CD14-positive monocyte (primary cell): Measurements from ENCODE around the gene NR2C2AP. TPM values are rescaled to one million over a fixed set of nuclear protein-coding genes. Genes with fewer than 3 reads are reported as not detected.

Experiments
- DNase-seq, 3 donors: peaks; one replicate each; pipeline ENCODE4 v3.0.0-alpha.2; 2011 to 2022
- H2AFZ ChIP-seq: 2 replicates; pipeline ENCODE4 v1.6.0; 2012; ENCODE audit warnings: mild to moderate bottlenecking, low read depth, low read length, inconsistent platforms; ENCODE audit not compliant: insufficient read depth, poor library complexity, severe bottlenecking
- H3K27ac ChIP-seq, 2 donors: 1 replicate in 1 of 2; 2 replicates in 1 of 2; pipeline ENCODE4 v1.5.1; 2012 to 2013; ENCODE audit warnings: low read length in 2 of 2, control low read depth in 1 of 2, inconsistent platforms in 1 of 2, low read depth in 1 of 2, mild to moderate bottlenecking in 1 of 2
- H3K27me3 ChIP-seq, 2 donors: one replicate each; pipeline versions ENCODE4 v1.6.0 to v1.6.1; 2011 to 2013; ENCODE audit warnings: low read length in 2 of 2; ENCODE audit not compliant: control insufficient read depth in 2 of 2, insufficient read depth in 2 of 2
- H3K36me3 ChIP-seq, 2 donors: replicated peaks in 1 of 2; 1 replicate in 1 of 2; 2 replicates in 1 of 2; pipeline versions ENCODE4 v1.5.1 to v1.6.1; 2012 to 2013; ENCODE audit warnings: low read length in 2 of 2, control low read depth in 1 of 2, inconsistent platforms in 1 of 2, mild to moderate bottlenecking in 1 of 2; ENCODE audit not compliant: insufficient read depth in 2 of 2, control insufficient read depth in 1 of 2
- H3K4me1 ChIP-seq, 2 donors: 1 replicate in 1 of 2; 2 replicates in 1 of 2; pipeline versions ENCODE4 v1.5.1 to v1.6.1; 2012 to 2013; ENCODE audit warnings: low read length in 2 of 2, control low read depth in 1 of 2, inconsistent platforms in 1 of 2, mild to moderate bottlenecking in 1 of 2, moderate library complexity in 1 of 2; ENCODE audit not compliant: insufficient read depth in 2 of 2, control insufficient read depth in 1 of 2
- H3K4me2 ChIP-seq: replicated peaks from 2 replicates; pipeline ENCODE3; 2012; ENCODE audit warnings: low read length, moderate library complexity, mild to moderate bottlenecking; ENCODE audit not compliant: poor library complexity, severe bottlenecking; ENCODE audit errors: extremely low read depth
- H3K4me3 ChIP-seq, 3 experiments: fragments of 200-600 bp in 1 of 3; sonication (generic) in 1 of 3; replicated peaks in 1 of 3; 1 replicate in 2 of 3; 2 replicates in 1 of 3; pipeline ENCODE4 v1.5.1; 2011 to 2013; ENCODE audit warnings: low read length in 3 of 3, mild to moderate bottlenecking in 3 of 3, control low read depth in 2 of 3, low read depth in 2 of 3, inconsistent platforms in 1 of 3, moderate library complexity in 1 of 3
- H3K79me2 ChIP-seq: 2 replicates; pipeline ENCODE4 v1.6.0; 2012; ENCODE audit warnings: mild to moderate bottlenecking, control low read depth, inconsistent platforms, low read length, moderate library complexity; ENCODE audit not compliant: insufficient read depth
- H3K9ac ChIP-seq: 2 replicates; pipeline ENCODE4 v1.6.0; 2017; ENCODE audit warnings: low read length, mild to moderate bottlenecking; ENCODE audit not compliant: insufficient read depth, poor library complexity, severe bottlenecking
- H3K9me3 ChIP-seq, 2 donors: replicated peaks in 1 of 2; 1 replicate in 1 of 2; 2 replicates in 1 of 2; pipeline versions ENCODE4 v1.5.1 to v1.6.1; 2012 to 2013; ENCODE audit warnings: low read length in 2 of 2, control low read depth in 1 of 2; ENCODE audit not compliant: control insufficient read depth in 1 of 2, insufficient read depth in 1 of 2
- H4K20me1 ChIP-seq: 2 replicates; pipeline ENCODE4 v1.6.0; 2012; ENCODE audit warnings: mild to moderate bottlenecking, low read length, control low read depth, moderate library complexity; ENCODE audit not compliant: insufficient read depth
- H3K27ac Mint-ChIP-seq, 7 donors: one replicate each; pipeline ENCODE4 v1.8.0; 2020; ENCODE audit warnings: mild to moderate bottlenecking in 7 of 7, mixed read lengths in 7 of 7, moderate library complexity in 6 of 7, inconsistent platforms in 2 of 7
- H3K27me3 Mint-ChIP-seq, 3 donors: one replicate each; pipeline ENCODE4 v1.8.0; 2021 to 2022; ENCODE audit warnings: low read depth in 3 of 3, mild to moderate bottlenecking in 3 of 3, mixed read lengths in 3 of 3, moderate library complexity in 3 of 3, inconsistent platforms in 1 of 3
- H3K36me3 Mint-ChIP-seq, 2 donors: one replicate each; pipeline ENCODE4 v1.8.0; 2020; ENCODE audit warnings: mixed read lengths in 2 of 2, inconsistent platforms in 1 of 2, mild to moderate bottlenecking in 1 of 2
- H3K4me1 Mint-ChIP-seq: one replicate; pipeline ENCODE4 v1.8.0; 2020; ENCODE audit warnings: mild to moderate bottlenecking, mixed read lengths
- H3K4me3 Mint-ChIP-seq, 2 donors: one replicate each; pipeline ENCODE4 v1.8.0; 2020; ENCODE audit warnings: mild to moderate bottlenecking in 2 of 2, mixed read lengths in 2 of 2, moderate library complexity in 1 of 2
- H3K9me3 Mint-ChIP-seq, 7 donors: one replicate each; pipeline ENCODE4 v1.8.0; 2020 to 2022; ENCODE audit warnings: mixed read lengths in 7 of 7, mild to moderate bottlenecking in 6 of 7, moderate library complexity in 6 of 7, inconsistent platforms in 2 of 7
- WGBS: methylation state at CpG from one replicate; pipeline ENCODE4 v1.1.5; 2013; ENCODE audit warnings: missing lambda C conversion rate; ENCODE audit not compliant: insufficient coverage; 5-methylcytosine and 5-hydroxymethylcytosine counted together
- intact Hi-C, 2 donors: fragments of 100-400 bp; cut with micrococcal nuclease; formaldehyde crosslinking; loops; one replicate each; pipeline versions ENCODE4 v1.15.0 to v1.15.1; 2023
- polyA plus RNA-seq, 3 donors: library from polyadenylated mRNA; depleted of rRNA in 1 of 3; unstranded in 2 of 3; stranded (reverse) in 1 of 3; fragments of 300-500 nt in 2 of 3; fragments of >200 nt in 1 of 3; fragmentation: Illumina TruSeq in 2 of 3; gene quantifications; 1 replicate in 2 of 3; 2 replicates in 1 of 3; pipeline ENCODE4 v1.2.3, GENCODE V29; 2012 to 2021
- small RNA-seq: library from RNA; depleted of rRNA; stranded (forward); fragments of <200 nt; gene quantifications from one replicate; pipeline ENCODE3, GENCODE V24; 2012; ENCODE audit warnings: low read depth; ENCODE audit not compliant: insufficient read length
- TF ChIP-seq, protein P1 (sequence below): fragments of 200-600 bp; IDR thresholded peaks from one replicate; pipeline ENCODE4 v1.8.0; 2022; ENCODE audit warnings: antibody characterized with exemption, mild to moderate bottlenecking

The NR2C2AP gene
- polyA plus RNA-seq, 3 donors, result 6.4 to 7.8 (median 6.4) TPM

DNA sequence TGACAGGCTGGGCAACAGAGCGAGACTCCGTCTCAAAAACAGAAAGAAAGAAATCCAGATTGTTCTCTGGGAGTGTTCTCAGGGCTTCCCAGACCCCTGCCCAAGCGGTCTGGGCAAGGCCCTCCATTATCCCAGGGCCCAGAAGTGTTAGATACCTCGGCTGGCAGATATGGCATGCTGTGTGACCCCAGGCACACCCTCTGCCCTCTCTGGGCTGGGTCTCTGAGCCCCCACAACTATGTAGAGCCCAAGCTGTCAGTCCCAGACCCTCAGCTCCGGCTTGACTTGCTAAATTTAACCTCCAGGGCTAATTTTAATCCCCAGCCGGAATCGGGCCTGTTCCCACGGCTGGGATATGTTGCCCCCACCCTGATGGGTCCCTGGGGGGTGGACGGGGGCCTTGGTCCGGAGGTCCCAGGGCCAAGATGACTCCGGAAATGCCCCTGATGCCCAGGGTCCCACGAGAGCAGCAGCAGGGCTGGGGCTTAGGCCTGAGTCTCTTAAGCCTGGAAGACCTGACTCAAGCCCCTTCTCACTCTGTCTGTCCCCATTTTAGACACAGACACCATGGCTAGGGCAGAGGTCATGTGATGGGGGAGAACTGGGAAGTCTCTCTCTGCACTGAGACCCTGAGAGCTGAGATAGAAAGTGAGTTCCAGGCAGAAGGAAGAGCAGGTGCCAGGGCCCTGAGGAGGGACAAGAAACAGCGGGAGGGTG lies 50.4 kb downstream of the NR2C2AP start:
- Histone ChIP-seq H3K27ac (no peak overlapping the region), H3K4me3 (no peak overlapping the region), H4K20me1 (no peaks in the 10 kb centered on the region), H3K9ac (no peak overlapping the region), H3K4me2 (no peak overlapping the region), H3K4me1 (no peaks in the 10 kb centered on the region), H3K9me3 (no peaks in the 10 kb centered on the region), H3K36me3 (peaks cover 6 to 19% of the 10 kb centered on the region in 2 donors), H3K27me3 (no peaks in the 10 kb centered on the region), H3K79me2 (no peaks in the 10 kb centered on the region), H2AFZ (no peak overlapping the region)
- 94% methylated on average over 12 of the region's 13 CpGs for WGBS
- Mint-ChIP-seq H3K27ac (no peak overlapping the region), H3K9me3 (peaks cover 0 to 8% (median 0%) of the 10 kb centered on the region in 7 donors), H3K36me3 (peaks cover 31 to 32% of the 10 kb centered on the region in 2 donors), H3K4me1 (no peaks in the 10 kb centered on the region), H3K4me3 (no peak overlapping the region), H3K27me3 (peaks cover 0 to 1% (median 0%) of the 10 kb centered on the region in 3 donors)
- intact Hi-C loops, result no loop called here
- DNase-seq, result no peak
- TF ChIP-seq, protein P1, sequence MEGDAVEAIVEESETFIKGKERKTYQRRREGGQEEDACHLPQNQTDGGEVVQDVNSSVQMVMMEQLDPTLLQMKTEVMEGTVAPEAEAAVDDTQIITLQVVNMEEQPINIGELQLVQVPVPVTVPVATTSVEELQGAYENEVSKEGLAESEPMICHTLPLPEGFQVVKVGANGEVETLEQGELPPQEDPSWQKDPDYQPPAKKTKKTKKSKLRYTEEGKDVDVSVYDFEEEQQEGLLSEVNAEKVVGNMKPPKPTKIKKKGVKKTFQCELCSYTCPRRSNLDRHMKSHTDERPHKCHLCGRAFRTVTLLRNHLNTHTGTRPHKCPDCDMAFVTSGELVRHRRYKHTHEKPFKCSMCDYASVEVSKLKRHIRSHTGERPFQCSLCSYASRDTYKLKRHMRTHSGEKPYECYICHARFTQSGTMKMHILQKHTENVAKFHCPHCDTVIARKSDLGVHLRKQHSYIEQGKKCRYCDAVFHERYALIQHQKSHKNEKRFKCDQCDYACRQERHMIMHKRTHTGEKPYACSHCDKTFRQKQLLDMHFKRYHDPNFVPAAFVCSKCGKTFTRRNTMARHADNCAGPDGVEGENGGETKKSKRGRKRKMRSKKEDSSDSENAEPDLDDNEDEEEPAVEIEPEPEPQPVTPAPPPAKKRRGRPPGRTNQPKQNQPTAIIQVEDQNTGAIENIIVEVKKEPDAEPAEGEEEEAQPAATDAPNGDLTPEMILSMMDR, result no peak

DNA sequence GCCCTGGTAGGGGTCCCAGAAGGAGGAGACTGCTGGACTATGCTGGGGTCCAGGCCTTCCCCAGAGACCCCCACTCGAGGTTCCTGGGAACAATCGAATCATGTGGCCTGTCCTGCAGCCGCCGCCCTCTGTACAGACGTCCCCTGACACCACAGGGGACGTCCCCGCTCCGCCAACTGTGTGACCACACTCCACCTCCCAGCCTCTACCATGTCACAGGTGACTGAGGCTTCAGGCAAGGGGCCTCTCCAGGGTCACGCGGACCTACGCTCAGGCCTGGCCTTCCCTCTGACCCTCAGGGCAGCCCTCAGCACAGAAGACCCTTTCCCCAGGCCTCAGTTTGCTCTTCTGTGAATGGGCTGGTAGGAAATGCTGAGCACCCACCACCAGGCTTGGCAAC lies 51.8 kb downstream of the NR2C2AP start:
- TF ChIP-seq, protein P1, result no peak
- no peaks in the 10 kb centered on the region for H3K79me2 ChIP-seq
- 91% methylated on average over 4 of the region's 11 CpGs for WGBS
- no peak overlapping the region for H3K4me3 ChIP-seq
- H3K9me3 ChIP-seq, result no peaks in the 10 kb centered on the region
- H3K9me3 Mint-ChIP-seq, result peaks cover 0 to 13% (median 3%) of the 10 kb centered on the region in 7 donors
- H3K27ac Mint-ChIP-seq, result no peak overlapping the region
- H3K4me3 Mint-ChIP-seq, result no peak overlapping the region
- no peaks in the 10 kb centered on the region for H3K4me1 Mint-ChIP-seq
- no peak for DNase-seq
- H3K27me3 Mint-ChIP-seq, result peaks cover 0 to 1% (median 0%) of the 10 kb centered on the region in 3 donors
- H3K9ac ChIP-seq, result no peak overlapping the region
- H3K36me3 Mint-ChIP-seq, result peaks cover 32 to 41% of the 10 kb centered on the region in 2 donors
- no peak overlapping the region for H3K4me2 ChIP-seq
- intact Hi-C loops, result no loop called here
- H3K4me1 ChIP-seq, result no peaks in the 10 kb centered on the region
- no peaks in the 10 kb centered on the region for H4K20me1 ChIP-seq
- H3K27me3 ChIP-seq, result no peaks in the 10 kb centered on the region
- H3K27ac ChIP-seq, result no peak overlapping the region
- peaks cover 14 to 27% of the 10 kb centered on the region in 2 donors for H3K36me3 ChIP-seq
- H2AFZ ChIP-seq, result no peak overlapping the region

Small RNA genes lying within 50 kb of the gene (small RNA-seq; reads per million reads assigned to genes)
- gene RNU6-1028P, result not detected

Other genes starting within 250 kb of the NR2C2AP start
- gene SUGP2, start 169.9 kb downstream of the NR2C2AP start, polyA plus RNA-seq, result 100 to 1,000 TPM in 1 of 3 donors, 1 to 10 TPM in 2; 7.6 to 143 (median 8.2) TPM
- 10 to 100 TPM; 22.3 to 29.6 (median 26.1) TPM for gene ARMC6, start 169.8 kb downstream of the NR2C2AP start, polyA plus RNA-seq
- 1 to 10 TPM in 2 of 3 donors, under 1 TPM in 1; 0.68 to 3.1 (median 1.1) TPM for gene SLC25A42, start 139.4 kb downstream of the NR2C2AP start, polyA plus RNA-seq
- 10 to 100 TPM; 14.3 to 22.5 (median 15.3) TPM for gene TMEM161A, start 64.9 kb downstream of the NR2C2AP start, polyA plus RNA-seq
- gene MEF2B, start 33.2 kb downstream of the NR2C2AP start, polyA plus RNA-seq, result 1 to 10 TPM in 1 of 3 donors, under 1 TPM in 2; 0.15 to 1.8 (median 0.30) TPM
- gene BORCS8, start 11.3 kb downstream of the NR2C2AP start, polyA plus RNA-seq, result 10 to 100 TPM; 31.6 to 44.1 (median 36.5) TPM
- gene RFXANK, start 11.2 kb downstream of the NR2C2AP start, polyA plus RNA-seq, result 10 to 100 TPM; 62.2 to 98.2 (median 66.6) TPM
- not detected for gene NCAN, start 8.5 kb upstream of the NR2C2AP start, polyA plus RNA-seq
- not detected for gene TM6SF2, start 69.9 kb upstream of the NR2C2AP start, polyA plus RNA-seq
- gene SUGP1, start 117.1 kb upstream of the NR2C2AP start, polyA plus RNA-seq, result 10 to 100 TPM; 17.4 to 38.8 (median 18.1) TPM
- gene MAU2, start 117.4 kb upstream of the NR2C2AP start, polyA plus RNA-seq, result 10 to 100 TPM in 2 of 3 donors, 1 to 10 TPM in 1; 7.4 to 68.4 (median 14.5) TPM
- 10 to 100 TPM in 1 of 3 donors, 1 to 10 TPM in 2; 8.0 to 35.9 (median 8.7) TPM for gene GATAD2A, start 202.3 kb upstream of the NR2C2AP start, polyA plus RNA-seq